COLO829 (cell line): ENCODE data around the gene ZFPM1.

Source experiments
- DNase-seq: peaks from one replicate; pipeline ENCODE4 v3.0.0; 2012; ENCODE audit warnings: low spot score

ZFPM1 gene

DNA sequence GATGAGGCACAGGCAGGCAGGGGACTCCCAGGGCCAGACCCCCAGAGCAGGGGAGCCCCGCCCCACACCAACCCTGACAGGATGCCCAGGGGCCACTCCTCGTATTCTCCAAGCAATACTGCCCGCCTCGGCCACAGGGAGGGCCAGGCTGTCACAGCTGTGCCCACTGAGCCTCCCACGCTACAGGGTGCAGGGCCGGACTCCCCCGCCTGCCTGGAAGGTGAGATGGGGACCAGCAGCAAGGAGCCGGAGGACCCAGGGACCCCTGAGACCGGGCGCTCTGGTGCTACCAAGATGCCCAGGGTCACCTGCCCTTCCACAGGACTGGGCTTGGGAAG, 18.8 kb upstream of the ZFPM1 start:
- no peak for DNase-seq

DNA sequence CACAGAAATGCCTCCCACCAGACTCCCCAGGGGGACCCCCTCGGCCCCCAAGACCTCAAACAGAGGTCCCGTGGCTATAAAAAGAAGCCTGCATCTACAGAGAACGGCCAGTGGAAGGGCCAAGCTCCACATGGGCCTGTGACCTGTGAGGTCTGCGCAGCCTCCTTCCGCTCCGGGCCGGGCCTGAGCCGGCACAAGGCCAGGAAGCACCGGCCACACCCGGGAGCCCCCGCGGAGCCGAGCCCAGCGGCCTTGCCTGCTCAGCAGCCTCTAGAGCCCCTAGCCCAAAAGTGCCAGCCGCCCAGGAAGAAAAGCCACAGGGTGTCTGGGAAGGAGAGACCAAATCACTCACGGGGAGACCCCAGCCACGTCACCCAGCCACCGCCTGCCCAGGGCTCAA, 18.3 kb upstream of the ZFPM1 start:
- no peak for DNase-seq

DNA sequence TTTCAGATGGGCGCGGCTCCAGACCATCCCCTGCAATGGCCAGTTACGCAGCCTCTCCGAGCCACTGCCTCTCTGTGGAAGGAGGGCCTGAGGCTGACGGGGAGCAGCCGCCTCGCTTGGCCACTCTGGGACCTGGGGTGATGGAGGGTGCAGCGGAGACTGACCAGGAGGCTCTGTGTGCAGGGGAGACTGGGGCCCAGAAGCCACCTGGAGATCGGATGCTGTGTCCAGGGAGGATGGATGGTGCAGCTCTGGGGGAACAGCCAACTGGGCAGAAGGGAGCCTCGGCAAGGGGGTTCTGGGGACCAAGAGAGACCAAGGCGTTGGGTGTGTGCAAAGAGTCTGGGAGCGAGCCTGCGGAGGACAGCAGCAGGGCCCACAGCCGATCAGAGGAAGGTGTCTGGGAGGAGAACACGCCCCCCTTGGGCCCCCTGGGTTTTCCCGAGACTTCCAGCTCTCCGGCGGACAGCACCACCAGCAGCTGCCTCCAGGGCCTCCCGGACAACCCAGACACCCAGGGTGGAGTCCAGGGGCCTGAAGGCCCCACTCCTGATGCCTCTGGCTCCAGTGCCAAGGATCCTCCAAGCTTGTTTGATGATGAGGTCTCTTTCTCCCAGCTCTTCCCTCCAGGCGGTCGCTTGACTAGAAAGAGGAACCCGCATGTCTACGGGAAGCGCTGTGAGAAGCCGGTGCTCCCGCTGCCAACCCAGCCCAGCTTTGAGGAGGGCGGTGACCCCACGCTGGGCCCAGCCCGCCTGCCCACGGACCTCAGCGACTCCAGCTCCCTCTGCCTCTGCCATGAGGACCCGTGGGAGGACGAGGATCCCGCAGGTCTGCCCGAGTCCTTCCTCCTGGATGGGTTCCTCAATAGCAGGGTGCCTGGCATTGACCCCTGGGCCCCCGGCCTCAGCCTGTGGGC, 17.4 kb upstream of the ZFPM1 start:
- DNase-seq, result no peak

DNA sequence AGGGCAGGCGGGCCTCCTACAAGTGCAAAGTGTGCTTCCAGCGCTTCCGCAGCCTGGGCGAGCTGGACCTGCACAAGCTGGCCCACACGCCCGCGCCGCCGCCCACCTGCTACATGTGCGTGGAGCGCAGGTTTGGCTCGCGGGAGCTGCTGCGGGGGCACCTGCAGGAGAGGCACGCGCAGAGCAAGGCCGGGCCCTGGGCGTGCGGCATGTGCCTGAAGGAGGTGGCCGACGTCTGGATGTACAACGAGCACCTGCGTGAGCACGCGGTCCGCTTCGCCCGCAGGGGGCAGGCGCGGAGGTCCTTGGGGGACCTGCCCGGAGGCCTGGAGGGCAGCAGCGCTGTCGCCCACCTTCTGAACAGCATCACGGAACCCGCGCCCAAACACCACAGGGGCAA, 16.3 kb upstream of the ZFPM1 start:
- no peak for DNase-seq

DNA sequence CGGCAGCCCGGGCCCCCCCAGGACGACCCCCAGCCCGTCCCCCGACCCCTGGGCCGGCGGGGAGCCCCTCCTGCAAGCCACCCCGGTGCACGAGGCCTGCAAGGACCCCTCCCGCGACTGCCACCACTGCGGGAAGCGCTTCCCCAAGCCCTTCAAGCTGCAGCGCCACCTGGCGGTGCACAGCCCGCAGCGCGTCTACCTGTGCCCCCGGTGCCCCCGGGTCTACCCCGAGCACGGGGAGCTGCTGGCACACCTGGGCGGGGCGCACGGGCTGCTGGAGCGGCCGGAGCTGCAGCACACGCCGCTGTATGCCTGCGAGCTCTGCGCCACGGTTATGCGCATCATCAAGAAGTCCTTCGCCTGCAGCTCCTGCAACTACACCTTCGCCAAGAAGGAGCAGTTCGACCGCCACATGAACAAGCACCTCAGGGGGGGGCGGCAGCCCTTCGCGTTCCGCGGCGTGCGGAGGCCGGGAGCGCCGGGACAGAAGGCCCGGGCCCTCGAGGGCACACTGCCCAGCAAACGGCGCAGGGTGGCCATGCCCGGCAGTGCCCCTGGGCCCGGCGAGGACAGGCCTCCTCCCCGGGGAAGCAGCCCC, 15.6 kb upstream of the ZFPM1 start:
- DNase-seq, result no peak

DNA sequence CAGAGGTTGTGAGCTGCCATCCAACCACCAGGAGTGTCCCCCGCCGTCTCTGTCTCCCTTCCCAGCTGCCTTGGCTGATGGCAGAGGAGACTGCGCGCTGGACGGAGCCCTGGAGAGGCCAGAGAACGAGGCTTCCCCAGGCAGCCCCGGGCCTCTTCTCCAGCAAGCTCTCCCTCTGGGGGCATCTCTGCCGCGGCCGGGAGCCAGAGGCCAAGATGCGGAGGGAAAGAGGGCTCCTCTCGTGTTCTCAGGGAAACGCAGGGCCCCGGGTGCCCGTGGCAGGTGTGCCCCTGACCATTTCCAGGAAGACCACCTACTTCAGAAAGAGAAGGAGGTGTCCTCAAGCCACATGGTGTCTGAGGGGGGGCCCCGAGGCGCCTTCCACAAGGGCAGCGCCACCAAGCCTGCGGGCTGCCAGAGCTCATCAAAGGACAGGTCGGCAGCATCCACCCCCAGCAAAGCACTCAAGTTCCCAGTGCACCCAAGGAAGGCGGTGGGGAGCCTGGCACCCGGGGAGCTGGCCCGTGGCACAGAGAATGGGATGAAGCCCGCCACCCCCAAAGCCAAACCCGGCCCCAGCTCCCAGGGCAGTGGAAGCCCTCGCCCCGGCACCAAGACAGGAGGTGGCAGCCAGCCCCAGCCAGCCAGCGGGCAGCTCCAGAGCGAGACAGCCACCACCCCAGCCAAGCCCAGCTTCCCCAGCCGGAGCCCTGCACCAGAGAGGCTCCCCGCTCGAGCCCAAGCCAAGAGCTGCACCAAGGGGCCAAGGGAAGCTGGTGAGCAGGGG, 14.8 kb upstream of the ZFPM1 start:
- DNase-seq, result no peak

DNA sequence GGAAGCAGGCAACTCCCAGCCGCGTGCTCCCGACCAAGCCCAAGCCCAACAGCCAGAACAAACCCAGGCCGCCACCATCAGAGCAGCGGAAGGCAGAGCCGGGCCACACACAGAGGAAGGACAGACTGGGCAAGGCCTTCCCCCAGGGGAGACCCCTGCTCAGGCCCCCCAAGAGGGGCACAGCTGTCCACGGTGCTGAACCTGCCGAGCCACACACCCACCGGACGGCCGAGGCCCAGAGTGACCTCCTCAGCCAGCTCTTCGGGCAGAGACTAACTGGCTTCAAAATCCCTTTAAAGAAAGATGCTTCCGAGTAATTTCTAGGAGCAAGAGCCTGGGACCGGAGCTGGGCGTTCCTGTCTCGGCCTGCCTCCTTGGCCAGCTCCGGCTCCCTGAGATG, 14.1 kb upstream of the ZFPM1 start:
- no peak for DNase-seq

DNA sequence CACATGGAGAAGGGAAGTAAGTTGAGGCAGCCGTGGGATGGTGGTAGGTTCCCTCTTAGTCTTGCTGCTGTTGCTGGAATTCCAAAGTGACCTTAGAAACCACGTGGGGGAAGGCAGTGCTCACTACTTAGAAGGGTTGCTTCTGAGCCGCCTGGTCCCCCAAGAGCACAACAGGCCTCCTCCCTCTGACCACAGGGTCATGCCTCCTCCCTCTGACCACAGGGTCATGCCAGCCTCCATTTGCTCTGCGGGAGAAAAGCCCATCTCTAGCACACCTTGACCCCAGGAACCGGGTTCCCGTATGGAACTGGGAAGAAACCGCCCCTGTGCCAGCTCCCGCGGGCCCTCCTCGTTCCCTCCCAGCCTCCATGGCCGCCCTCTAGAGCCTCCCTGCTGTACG, 13.4 kb upstream of the ZFPM1 start:
- no peak for DNase-seq

DNA sequence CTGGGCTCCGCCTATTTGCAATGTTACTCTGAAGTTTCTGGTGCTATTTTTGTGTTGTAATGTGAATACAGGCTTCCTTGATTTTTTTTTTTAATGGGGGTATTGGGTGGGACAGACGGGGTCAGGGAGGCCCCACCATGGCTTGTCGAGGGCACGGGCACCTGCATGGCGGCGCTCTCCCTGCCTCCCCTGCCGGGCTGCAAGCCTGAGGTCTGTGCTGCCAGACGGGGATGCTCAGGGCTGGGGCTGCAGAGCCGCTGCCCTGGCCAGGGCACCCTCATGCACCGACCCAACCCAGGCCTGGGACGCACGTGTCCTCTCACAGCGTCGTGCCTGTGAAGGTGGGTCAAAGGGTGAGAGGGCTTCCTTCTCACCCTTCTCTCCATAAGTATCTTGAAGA, 13.0 kb upstream of the ZFPM1 start:
- DNase-seq, result no peak

DNA sequence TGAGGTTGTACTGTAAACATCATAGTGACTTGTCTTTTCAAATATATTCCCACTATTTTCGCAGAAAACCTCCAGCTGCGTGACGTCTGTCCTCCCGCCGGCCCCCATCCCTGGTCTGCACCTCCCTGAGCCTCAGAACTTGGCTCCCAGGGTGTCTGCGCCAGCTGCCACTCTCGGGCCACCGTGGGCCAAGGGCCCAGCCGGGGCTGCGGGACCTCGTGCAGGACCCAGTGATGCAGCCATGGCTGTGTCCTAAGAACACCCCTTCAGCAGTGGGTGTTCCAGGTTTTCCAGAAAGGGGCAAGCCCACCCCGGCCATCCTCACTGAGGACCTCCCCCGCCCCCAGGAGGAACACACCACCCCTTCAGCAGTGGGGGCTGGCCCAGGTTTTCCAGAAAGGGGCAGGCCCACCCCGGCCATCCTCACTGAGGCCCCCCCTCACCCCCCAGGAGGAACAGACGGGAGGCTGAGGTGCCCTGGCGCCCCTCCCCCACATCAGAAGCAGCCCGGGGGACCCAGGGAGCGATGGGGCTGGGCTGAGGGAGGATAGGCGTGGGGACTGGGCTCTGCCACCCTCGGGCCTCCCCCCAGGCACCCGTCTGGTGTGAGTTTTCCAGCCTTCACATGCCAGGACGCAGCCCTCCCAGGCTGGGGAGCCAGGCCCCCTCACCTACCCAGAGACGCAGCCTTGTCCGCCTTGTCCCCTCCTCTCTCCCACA, 12.2 kb upstream of the ZFPM1 start:
- no peak for DNase-seq

DNA sequence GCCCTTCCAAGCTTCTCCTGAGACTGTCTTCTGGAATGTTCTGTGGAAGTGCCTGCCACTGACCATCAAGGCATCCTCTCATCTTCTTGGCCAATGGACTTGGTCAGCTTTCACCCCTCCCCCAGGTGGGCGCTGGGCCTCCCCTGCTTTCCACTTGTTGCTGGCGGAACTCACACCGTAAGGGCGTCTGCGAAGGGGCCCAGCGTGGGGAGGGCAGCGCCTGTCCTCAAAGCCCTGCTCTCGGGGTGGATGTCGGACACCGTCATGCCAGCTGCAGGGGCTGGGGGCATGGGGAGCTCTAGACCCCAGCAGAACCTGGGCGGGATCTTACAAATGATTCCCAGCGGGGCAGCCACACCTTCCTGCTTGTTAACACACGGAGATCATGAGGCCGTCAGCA, 11.6 kb upstream of the ZFPM1 start:
- no peak for DNase-seq

DNA sequence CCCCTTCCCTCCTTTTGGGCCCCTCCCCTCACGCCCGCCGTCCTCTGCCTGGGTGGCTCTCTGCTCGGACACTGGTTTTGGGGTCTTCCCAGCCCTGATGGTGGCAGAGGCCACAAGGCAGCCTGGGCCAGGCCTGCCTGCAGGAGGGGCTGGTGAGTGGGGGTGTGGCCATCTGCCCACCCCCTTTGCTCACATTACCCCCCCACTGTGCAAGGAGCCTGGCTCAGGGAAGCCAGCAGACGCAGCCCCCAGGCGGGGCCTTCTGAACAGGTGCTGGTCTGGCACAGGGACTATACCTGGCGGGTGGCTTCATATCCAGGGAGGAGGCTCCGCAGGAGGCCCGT, 10.7 kb upstream of the ZFPM1 start:
- no peak for DNase-seq

DNA sequence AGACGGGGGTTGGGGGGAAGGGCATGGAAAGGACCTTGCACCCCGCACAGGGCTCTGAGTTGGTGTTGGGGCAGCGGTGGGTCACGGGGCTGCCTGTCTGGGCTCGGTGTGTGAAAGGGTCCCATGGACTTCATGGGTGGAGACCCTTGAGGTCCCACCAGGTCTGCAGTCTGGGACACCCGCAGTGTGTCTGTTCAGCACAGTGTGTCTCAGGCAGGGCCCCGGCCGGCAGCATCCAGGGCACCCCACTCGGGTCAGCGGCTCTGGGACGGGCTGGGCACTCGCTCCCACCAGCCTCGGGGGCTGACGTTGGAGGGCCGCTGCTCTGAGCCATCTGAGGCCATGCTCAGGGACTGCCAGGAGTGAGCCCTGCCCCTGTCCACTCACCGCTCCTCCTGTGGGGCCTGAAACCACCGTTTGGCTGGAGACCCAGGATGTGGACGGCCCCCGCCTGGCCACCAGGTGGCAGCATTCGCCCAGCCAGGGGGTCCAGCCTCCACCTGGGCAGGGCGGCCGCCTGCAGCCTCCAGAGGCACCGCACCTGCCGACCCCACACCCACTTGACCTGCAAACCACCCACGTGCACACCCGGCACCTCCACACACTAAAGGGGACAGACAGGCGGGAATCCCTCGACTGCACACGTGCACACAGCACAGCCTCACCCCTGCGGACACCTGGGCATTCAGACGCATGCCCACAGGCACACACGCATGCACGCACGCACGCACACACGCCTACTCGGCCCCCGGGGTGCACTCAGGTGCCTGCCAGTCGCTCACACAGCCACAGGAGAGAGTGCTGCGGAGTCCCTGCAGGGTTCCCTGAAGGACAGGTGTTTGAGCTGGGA, 10.1 kb upstream of the ZFPM1 start:
- peak; percentile 46 for DNase-seq

DNA sequence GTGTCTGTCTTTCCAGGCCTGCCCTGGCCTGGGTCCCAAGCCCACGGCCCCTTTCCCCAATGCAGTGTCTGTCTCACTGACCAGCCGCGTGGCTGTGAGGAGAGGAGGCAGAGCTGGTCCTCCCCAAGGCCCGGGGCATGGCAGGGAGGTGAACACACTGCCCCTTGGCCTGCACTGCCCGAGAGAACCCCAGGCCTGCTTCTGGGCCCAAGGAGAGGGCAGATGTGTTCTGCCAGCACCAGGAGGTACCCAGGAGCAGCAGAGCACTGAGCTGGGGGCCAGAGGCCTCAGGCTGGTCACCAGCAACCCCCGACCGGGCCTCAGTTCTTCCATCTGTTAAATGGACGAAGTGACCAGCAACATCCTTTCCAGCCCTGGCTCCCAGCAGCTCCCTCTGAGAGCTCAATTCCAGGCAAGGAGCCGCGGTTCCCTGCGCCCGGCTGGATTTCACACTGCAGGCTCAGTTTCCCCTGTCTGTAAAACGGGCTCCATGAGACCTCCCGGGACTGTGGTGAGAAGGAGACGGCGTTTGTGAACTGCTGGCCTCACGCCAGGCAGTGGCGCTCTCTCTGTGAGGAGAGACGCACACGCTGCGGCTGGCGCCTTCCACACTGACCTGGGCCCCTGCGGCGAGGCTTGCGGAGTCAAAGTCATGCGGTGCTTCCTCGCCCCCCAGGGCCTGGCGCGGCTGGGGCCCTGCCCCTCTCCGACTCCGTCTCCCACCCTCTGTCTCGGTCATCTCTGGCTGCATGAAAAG, 8.1 kb upstream of the ZFPM1 start:
- no peak for DNase-seq

DNA sequence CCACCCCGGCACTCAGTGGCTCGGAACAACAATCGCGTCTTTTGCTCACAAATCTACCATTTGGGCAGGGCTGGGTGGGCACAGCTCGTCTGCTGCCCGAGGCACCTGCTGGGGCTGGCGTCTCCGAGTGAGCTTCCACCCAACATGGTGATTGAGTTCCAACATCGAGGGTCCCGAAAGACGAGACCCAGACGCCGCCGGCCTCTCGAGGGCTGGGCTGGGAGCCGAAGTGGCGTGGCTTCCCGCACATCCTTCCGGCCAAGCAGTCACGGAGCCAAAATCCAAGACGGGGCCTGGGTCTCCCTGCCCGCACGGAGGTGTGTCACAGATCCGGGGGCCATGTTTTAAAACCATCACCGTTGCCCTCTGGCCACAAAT, 7.5 kb upstream of the ZFPM1 start:
- DNase-seq, result no peak

DNA sequence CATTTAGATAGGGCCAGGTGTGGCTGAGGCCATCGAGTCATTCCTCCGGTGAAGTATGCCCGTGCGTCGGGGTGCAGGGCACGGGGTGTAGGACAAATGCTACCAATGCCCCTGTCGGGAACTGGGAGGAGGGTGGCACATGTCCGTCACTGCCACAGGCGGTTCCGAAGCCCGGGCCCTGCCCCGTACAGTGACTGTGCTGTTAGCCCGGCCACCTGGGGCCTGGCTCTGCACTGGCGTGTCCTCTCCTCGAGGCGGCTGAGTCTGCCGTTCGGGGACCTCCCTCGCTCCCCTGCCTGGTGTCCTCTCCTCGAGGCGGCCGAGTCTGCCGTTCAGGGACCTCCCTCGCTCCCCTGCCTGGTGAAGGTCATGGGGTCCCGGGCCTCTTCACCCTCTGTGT, 7.0 kb upstream of the ZFPM1 start:
- no peak for DNase-seq

DNA sequence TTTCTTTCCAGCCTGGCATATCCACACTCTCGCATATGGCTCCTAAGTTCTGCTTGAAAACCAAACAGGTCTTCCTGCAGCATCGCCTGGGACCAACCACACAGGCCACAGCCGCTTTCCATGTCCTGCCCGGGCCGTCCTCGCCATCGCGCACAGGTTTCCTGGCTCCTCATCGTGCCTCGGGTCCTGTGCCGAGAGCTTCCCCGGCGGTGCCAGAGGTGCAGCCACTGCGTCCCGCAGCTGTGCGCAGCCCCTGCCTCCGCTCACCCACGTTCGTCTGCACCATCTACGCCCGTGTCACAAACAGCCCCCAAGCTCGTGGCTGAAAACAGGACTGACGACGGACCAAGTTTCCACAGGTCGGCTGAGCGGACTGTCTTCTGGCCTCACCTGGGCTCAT, 6.3 kb upstream of the ZFPM1 start:
- no peak for DNase-seq

DNA sequence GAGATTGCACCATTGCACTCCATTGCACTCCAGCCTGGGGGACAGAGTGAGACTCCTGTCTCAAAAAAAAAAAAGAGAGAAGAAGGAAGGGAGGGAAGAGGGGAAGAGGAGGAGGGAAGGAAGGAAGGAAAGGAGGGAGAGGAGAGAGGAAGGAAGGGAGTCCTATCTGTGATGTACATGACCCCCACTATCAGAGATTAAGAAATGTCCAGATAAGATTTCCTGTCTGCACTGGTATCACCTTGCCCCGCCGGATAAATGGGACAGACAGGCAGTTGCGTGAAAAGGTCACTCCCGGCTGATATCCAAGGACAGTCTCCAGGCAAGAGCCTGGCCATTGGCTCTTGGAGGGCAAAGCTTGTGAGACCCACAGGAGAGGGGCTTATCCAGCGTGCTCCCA, 5.2 kb upstream of the ZFPM1 start:
- no peak for DNase-seq

DNA sequence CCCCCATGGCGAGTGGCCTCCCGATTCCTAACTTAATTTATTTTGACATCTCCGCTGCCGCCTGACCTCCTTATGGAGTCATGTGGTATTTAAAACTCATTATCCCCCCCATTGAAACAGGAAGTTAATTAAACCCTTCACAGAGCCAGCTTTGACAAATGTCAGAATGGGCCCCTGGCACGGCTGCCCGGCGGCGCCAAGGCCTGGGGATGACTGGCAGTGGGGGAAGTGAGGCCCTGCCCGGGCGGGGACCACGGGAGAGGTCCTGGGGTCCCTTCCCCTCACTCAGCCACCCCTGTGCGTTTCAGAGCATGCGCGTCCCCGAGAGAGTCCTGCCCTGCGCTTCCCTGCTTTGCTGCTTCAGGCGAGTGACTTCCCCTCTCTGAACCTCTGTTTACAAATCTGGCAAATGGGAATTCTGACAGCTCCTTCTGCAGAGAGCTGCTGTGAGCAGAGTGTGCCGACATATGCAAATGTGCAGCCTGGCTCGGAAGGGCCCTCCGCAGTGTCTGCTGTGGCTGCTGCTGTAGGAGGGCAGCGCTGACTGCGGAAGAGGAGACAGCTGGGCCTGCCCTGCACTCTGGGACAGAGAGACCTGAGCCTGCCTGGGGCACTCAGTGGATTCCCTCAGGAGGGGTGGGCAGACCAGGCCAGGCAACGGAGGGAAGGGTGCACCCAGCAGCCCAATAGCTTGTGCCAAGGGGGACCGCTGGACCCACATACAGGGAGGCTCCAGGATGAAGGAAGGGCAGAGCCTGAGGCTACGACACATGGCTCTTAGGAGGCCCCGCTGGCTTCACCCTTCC, 4.4 kb upstream of the ZFPM1 start:
- DNase-seq, result no peak

DNA sequence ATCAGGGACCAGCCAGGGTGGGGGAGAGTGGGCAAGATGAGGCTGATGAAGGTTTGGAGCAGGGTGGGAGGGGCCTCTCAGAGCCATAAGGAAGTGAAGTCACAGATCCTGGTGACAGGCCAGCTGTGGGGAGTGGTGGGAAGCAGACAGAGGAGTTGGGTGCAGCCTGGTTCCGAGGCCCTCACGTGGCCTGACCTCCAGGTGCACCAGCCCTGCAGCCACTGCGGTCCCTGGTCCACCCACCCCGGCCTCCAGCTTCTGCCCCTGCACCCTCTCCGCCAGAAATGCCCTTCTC, 3.9 kb upstream of the ZFPM1 start:
- DNase-seq, result no peak
